ENCODE measurements around the gene TCF12.
"Not testable (repeated sequence)": the region's sequence is repeated elsewhere in the genome, so short reads cannot be mapped to it uniquely, and the experiment has no call there.

TCF12 gene

DNA sequence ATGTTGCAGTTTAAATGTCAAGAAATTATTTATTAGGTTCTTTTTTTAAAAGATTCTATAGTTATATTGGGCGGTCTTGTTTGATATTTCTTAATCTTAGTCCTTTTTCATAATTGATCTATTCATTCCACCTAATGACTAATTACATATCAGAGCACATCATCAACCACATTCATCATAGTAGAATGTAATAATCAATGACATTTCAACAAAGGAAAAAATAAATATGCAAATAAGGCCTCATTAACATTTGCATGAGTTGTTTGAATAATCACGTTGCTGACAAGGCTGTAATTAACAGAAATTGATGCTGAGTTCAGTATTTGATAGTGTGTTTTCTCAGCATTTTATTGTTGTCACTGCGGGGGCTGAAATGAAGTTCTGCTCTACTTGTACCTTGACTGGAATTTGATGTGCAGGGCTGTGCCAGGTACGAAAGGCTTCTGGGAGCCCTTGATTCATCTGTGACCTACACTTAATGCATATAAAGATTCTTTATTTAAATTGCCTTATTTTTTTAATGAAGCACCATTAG, 215.7 kb downstream of the TCF12 start:
- no peak for DNase-seq (ENCODE audit: low spot score)

- DNase-seq (ENCODE audit: low spot score) = no peak
These were observed 216.4 kb downstream of the TCF12 start for GRCh38 chr15:57134851-57135250.

DNA sequence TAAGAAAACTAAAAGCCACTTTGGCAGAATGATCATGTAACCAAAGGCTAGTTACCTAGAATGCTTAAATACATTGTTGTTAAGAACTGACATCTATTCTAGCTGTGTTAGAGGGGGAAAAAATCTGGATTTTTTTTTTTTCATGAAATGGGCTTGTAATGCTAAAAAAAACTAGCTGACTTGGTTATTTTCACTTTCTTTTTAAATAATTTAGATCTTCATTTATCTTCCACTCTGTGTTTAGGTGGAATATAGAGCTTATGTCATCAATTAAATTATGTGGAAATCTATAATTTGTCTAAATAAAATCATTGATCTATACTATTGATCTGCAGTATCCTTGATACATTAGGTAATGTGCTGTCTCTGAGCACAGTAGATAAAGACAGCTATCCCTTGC, 217.4 kb downstream of the TCF12 start:
- no peak for DNase-seq (ENCODE audit: low spot score)

GRCh38 chr15:57138349-57138788, 219.9 kb downstream of the TCF12 start:
- peak; percentile 71 for DNase-seq (ENCODE audit: low spot score)

DNA sequence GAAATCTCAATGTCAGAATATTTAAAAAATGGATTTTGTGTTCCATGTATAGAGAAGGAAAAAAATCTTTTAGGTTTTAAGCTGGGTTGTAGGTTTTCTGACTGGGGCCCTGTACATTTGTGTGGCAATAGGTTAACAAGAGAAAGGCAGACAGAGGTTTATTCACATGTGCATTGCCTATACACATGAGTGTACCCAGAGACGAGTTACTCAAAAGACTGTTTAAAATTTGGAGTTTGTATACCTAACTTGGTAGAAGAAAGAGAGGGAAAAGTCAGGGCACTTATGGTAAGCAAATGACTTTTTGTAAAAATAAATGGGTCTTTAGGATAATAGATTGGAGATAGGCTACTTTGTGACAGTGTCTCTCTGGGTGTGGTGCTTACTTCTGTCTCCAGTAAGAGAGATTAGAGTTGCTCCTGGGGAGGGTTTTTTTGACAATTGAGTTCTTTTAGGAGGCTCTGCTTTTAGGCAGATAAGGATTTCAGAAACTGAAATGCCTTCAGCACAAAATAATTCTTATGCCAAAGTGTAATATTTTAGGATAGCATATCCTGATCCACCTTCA, 225.2 kb downstream of the TCF12 start:
- DNase-seq (ENCODE audit: low spot score) = no peak

DNA sequence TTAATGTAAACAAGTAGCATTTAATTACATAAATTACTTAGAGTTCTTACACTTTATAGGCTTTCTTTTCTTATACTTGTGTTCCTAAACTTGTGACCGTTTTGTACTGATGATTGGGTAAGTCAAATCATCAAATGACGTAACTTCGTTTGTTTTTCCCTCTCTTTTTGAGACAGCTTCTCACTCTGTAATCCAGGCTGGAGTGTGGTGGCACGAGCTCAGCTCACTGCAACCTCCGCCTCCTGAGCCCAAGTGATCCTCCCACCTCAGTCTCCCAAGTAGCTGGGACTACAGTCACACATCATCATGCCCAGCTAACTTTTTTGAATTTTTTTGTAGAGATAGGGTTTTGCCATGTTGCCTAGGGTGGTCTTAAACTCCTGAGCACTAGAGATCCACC, 226.0 kb downstream of the TCF12 start:
- no peak for DNase-seq (ENCODE audit: low spot score)

- peak; percentile 20 for DNase-seq (ENCODE audit: low spot score)
These were observed 228.2 kb downstream of the TCF12 start for GRCh38 chr15:57146506-57147201.

GRCh38 chr15:57147621-57148020, 229.2 kb downstream of the TCF12 start:
- no peak for DNase-seq (ENCODE audit: low spot score)

DNA sequence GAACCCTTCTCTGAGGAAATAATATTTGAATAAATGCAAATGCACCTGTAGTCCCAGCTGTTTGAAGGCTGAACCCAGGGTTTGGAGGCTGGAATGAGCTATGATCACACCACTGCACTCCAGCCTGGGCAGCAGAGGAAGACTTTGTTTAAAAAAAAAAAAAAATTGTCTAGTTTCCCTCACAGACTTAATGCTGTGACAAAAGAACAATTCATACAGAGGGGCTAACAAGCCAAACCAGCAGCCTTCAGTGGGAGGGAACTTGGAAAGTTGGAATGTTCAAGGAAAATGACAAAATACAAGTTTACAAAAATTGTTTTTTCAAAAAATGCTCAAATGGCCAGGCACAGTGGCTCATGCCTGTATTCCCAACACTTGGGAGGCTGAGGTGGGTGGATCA, 229.8 kb downstream of the TCF12 start:
- DNase-seq (ENCODE audit: low spot score) = no peak

- DNase-seq (ENCODE audit: low spot score) = no peak
These were observed 230.8 kb downstream of the TCF12 start for GRCh38 chr15:57149196-57149595.

DNA sequence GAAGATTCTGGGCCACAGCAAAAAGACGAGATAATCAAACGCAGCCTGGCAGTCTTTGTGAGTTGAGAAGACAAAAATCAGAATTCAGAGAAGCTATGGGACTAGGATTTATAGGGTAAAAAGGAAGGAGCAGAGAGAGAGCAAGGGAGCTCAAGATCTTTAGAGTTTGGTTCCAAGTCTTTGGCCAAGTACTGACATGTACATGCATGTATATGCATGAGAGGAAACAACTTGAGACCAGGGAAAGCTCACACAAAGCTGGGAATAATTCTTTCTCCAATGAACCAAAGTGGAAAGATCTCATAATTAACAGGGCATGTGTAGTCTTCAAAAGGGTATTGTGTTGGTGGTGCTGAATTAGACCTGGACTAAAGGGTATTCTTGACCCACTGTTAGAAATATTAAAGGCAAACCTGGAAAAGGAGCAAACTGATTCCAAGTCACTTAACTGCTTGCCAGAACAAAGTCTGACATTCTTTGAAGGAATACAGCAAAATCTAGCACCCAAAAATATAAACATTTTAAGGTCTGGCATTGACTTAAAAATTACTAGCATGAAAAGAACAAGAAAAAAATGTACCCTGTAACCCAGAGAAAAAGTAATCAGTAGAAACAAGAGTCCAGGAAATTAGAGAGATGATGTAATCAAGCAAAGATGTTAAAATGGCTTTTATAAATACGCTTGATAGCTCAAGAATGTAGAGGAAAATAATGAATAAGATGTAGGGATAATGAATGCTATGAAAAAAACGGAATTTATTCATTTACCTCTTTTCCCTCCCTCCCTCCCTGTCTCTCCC, 231.8 kb downstream of the TCF12 start:
- no peak for DNase-seq (ENCODE audit: low spot score)

DNA sequence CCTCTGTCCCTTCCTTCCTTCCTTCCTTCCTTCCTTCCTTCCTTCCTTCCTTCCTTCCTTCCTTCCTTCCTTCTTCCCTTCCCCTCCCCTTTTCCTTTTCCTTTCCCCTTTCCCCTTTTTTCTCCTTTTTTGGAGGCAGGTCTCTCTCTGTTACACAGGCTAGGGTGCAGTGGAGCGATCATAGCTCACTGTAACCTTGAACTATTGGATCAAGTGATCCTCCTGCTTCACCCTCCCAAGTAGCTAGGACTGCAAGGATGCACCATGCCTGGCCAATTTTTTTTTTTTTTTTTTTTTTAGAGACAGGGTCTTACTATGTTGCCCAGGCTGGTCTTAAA, 232.4 kb downstream of the TCF12 start:
- DNase-seq (ENCODE audit: low spot score) = not testable (repeated sequence)

GRCh38 chr15:57152133-57152532, 233.7 kb downstream of the TCF12 start:
- DNase-seq (ENCODE audit: low spot score) = no peak

DNA sequence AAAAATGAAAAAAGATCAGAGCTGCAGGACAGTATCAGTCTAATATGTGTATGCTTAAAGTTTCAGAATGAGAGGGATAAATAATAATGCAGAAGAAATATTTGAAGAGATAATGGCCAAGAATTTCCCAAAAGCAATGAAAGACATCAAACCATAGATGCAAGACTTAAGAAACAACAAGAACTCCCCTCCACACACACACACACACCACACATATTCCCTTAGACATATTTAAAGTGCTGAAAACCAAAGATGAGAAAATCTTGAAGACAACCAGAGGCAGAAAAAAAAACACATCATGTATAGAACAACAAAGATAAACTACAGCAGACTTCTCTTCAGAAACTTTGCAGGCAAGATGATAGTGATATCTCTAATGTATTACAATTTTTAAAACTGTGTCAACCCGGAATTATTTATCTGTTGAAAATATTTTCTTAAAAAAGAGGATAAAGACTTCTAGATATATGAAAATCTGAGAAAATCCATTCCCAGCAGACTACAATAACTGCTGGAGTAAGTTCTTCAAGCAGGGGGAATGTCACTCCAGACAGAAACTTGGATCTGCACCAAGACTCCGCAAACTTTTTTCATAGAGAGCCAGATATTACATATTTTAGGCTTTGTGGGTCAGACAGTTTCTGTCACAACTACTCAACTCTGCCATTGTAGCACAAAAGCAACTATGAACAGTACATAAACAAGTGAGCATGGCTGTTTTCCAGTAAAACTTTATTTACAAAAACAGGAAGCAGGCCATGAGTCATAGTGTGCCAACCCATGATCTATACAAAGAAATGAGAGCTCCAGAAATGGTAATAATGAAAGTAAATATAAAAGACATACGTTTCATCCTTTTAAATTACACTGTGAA, 234.5 kb downstream of the TCF12 start:
- DNase-seq (ENCODE audit: low spot score) = no peak

- no peak for DNase-seq (ENCODE audit: low spot score)
These were observed 237.9 kb downstream of the TCF12 start for GRCh38 chr15:57156210-57156884.

DNA sequence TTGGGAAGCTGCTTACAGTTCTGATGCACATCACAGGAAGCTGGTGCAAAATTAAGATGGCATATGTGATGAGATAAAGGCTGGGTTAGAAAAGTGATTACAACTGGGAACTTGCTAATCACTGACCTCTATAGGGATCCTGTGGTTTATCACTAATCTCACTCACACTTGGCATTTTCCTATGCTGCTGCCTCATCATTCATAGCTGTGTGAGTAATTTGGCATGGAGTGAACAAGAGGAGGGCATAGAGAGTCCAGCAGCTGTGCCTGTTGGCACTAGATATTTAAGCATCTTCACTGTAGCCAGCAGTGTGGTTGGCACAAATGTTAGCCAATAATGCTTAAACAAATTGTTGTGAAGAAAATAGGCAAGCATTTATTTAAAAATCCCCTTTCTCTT, 240.1 kb downstream of the TCF12 start:
- DNase-seq (ENCODE audit: low spot score) = no peak

- no peak for DNase-seq (ENCODE audit: low spot score)
These were observed 240.7 kb downstream of the TCF12 start for GRCh38 chr15:57158997-57159668.

- DNase-seq (ENCODE audit: low spot score) = no peak
These were observed 241.3 kb downstream of the TCF12 start for GRCh38 chr15:57159767-57160166.

DNA sequence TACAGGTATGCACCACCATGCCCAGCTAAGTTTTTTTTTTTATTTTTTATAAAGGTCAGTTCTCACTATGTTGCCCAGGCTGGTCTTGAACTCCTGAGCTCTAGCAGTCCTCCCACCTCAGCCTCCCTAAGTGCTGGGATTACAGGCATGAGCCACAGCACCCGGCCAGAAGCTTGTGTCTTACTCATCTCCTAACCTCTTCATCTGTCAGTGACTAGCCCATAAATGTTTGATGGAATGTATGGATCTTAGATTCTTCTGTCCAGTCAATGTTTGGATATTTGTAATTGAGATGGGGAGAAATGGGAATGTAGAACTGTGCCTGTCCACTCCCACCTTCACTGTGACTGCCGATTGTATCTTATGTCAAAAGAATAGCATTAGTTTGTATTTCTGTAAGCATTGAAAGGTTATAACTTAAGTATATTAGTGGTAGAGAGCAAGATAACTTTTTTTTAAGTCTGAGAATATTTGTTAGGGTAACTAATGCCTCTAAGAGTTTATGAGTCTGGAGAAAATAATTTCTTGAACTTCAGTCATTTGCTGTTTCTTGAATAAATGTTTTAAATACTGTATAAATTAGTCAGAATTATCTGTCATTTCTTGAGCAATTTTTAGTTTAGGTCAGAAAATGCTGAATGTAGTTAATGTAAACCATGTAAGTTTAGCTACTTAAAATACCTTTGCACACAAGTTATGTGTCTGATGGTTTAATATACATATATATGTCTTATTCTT, 242.5 kb downstream of the TCF12 start:
- no peak for DNase-seq (ENCODE audit: low spot score)

DNA sequence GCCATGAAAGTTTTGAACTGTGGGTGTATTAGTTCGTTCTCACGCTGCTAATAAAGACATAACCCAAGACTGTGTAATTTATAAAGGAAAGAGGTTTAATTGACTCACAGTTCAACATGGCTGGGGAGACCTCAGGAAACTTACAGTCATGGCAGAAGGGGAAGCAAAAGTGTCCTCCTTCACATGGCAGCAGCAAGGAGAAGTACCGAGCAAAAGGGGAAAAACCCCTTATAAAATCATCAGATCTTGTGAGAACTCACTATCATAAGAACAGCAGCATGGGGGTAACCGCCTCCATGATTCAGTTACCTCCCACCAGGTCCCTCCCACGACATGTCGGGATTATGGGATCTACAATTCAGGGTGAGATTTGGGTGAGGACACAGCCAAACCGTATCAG, 245.8 kb downstream of the TCF12 start:
- not testable (repeated sequence) for DNase-seq (ENCODE audit: low spot score)
